Loucy (cell line): ENCODE measurements around the gene PVALB.

Experiments used
- H2AFZ ChIP-seq: fragments of 200-600 bp; sonication (generic); 2 replicates; pipeline ENCODE4 v1.6.0; 2016; ENCODE audit warnings: antibody characterized with exemption, mild to moderate bottlenecking, low read length, moderate library complexity
- H3F3A ChIP-seq: fragments of 200-600 bp; 2 replicates; pipeline ENCODE4 v1.6.0; 2016; ENCODE audit warnings: antibody characterized with exemption, low read depth, mild to moderate bottlenecking
- H3K27me3 ChIP-seq: fragments of 200-600 bp; sonication (generic); 2 replicates; pipeline ENCODE4 v1.6.1; 2014; ENCODE audit warnings: low read length, mild to moderate bottlenecking; ENCODE audit not compliant: insufficient read depth, poor library complexity, severe bottlenecking
- H3K36me3 ChIP-seq: fragments of 200-600 bp; sonication (generic); 2 replicates; pipeline ENCODE4 v1.6.1; 2016; ENCODE audit warnings: low read length; ENCODE audit not compliant: insufficient read depth
- H3K4me1 ChIP-seq: fragments of 200-600 bp; sonication (generic); 2 replicates; pipeline ENCODE4 v1.5.1; 2014; ENCODE audit warnings: low read length, mild to moderate bottlenecking; ENCODE audit not compliant: insufficient read depth, poor library complexity, severe bottlenecking
- H3K4me2 ChIP-seq: fragments of 200-600 bp; sonication (generic); 2 replicates; pipeline ENCODE4 v1.6.0; 2014; ENCODE audit warnings: antibody characterized with exemption, low read length, low read depth, mild to moderate bottlenecking; ENCODE audit not compliant: poor library complexity, severe bottlenecking
- H3K4me3 ChIP-seq: fragments of 200-600 bp; sonication (generic); 2 replicates; pipeline ENCODE4 v1.5.1; 2014; ENCODE audit warnings: low read length, mild to moderate bottlenecking, mixed read lengths; ENCODE audit not compliant: poor library complexity, severe bottlenecking
- H3K79me2 ChIP-seq: fragments of 200-600 bp; sonication (generic); 2 replicates; pipeline ENCODE4 v1.6.1; 2014; ENCODE audit warnings: low read length; ENCODE audit not compliant: insufficient read depth
- H3K9ac ChIP-seq: fragments of 200-600 bp; sonication (generic); 2 replicates; pipeline ENCODE4 v1.6.0; 2014; ENCODE audit warnings: mild to moderate bottlenecking, low read depth, low read length, moderate library complexity; ENCODE audit not compliant: poor library complexity, severe bottlenecking
- H3K9me2 ChIP-seq: fragments of 200-600 bp; sonication (generic); replicated peaks from 2 replicates; pipeline ENCODE4 v1.6.1; 2016; ENCODE audit warnings: low read depth, low read length, mixed read lengths
- H3K9me3 ChIP-seq: fragments of 200-600 bp; sonication (generic); 2 replicates; pipeline ENCODE4 v1.6.1; 2014; ENCODE audit warnings: mild to moderate bottlenecking, antibody characterized with exemption, low read length, low read depth; ENCODE audit not compliant: insufficient read depth
- H4K20me1 ChIP-seq: fragments of 200-600 bp; sonication (generic); 2 replicates; pipeline ENCODE4 v1.6.0; 2014; ENCODE audit warnings: antibody characterized with exemption, low read length, mild to moderate bottlenecking; ENCODE audit not compliant: insufficient read depth, poor library complexity, severe bottlenecking
- CTCF ChIP-seq: fragments of 200-600 bp; sonication (generic); conservative IDR thresholded peaks from 2 replicates; pipeline ENCODE4 v1.5.1; 2014; ENCODE audit warnings: mild to moderate bottlenecking, antibody characterized with exemption, low read length
- EZH2phosphoT487 ChIP-seq: fragments of 200-600 bp; IDR thresholded peaks from 2 replicates; pipeline ENCODE4 v1.6.1; 2018; ENCODE audit warnings: antibody characterized with exemption, mild to moderate bottlenecking, moderate library complexity, borderline replicate concordance

Gene PVALB

GRCh38 chr22:36764641-36765040 lies 52.2 kb downstream of the PVALB start:
- no peak overlapping the region for H2AFZ ChIP-seq
- H3K79me2 ChIP-seq: no peaks in the 10 kb centered on the region
- no peak overlapping the region for H3K4me2 ChIP-seq
- H3F3A ChIP-seq: no peaks in the 10 kb centered on the region
- no peaks in the 10 kb centered on the region for H3K27me3 ChIP-seq
- H4K20me1 ChIP-seq: no peaks in the 10 kb centered on the region
- no peaks in the 10 kb centered on the region for H3K4me1 ChIP-seq
- no peaks in the 10 kb centered on the region for H3K9me2 ChIP-seq
- no peak for TF ChIP-seq EZH2phosphoT487
- no peak for TF ChIP-seq CTCF
- H3K4me3 ChIP-seq: no peak overlapping the region
- H3K9me3 ChIP-seq: no peaks in the 10 kb centered on the region
- H3K9ac ChIP-seq: no peak overlapping the region
- H3K36me3 ChIP-seq: no peaks in the 10 kb centered on the region

- no peaks in the 10 kb centered on the region for H3K9me2 ChIP-seq
- no peaks in the 10 kb centered on the region for H3K79me2 ChIP-seq
- TF ChIP-seq CTCF (no peak), EZH2phosphoT487 (no peak)
- H3K9ac ChIP-seq: no peak overlapping the region
- no peak overlapping the region for H3K4me2 ChIP-seq
- no peaks in the 10 kb centered on the region for H3K4me1 ChIP-seq
- H4K20me1 ChIP-seq: no peaks in the 10 kb centered on the region
- H3K9me3 ChIP-seq: no peaks in the 10 kb centered on the region
- no peak overlapping the region for H3K4me3 ChIP-seq
- H3K36me3 ChIP-seq: no peaks in the 10 kb centered on the region
- no peaks in the 10 kb centered on the region for H3K27me3 ChIP-seq
- H3F3A ChIP-seq: no peaks in the 10 kb centered on the region
- H2AFZ ChIP-seq: no peak overlapping the region
These were observed 52.8 kb downstream of the PVALB start for GRCh38 chr22:36764060-36764459.

GRCh38 chr22:36763576-36763975 lies 53.3 kb downstream of the PVALB start:
- Histone ChIP-seq H3K4me2 (no peak overlapping the region), H3K9me2 (no peaks in the 10 kb centered on the region), H3K4me1 (no peaks in the 10 kb centered on the region), H3F3A (no peaks in the 10 kb centered on the region), H3K79me2 (no peaks in the 10 kb centered on the region), H4K20me1 (no peaks in the 10 kb centered on the region), H2AFZ (no peak overlapping the region), H3K27me3 (no peaks in the 10 kb centered on the region), H3K36me3 (no peaks in the 10 kb centered on the region), H3K9me3 (no peaks in the 10 kb centered on the region), H3K9ac (no peak overlapping the region), H3K4me3 (no peak overlapping the region)
- TF ChIP-seq EZH2phosphoT487: no peak
- TF ChIP-seq CTCF: no peak
